Embryonic facial prominence (tissue), 1 donor: Measurements from ENCODE around the gene RBM19.

ENCODE experiments used
- DNase-seq: peaks from one replicate; pipeline ENCODE4 v3.0.0-alpha.2; 2016; ENCODE audit errors: extremely low spot score

The RBM19 gene

GRCh38 chr12:113880988-113881962, 84.8 kb downstream of the RBM19 start:
- DNase-seq = no peak

DNA sequence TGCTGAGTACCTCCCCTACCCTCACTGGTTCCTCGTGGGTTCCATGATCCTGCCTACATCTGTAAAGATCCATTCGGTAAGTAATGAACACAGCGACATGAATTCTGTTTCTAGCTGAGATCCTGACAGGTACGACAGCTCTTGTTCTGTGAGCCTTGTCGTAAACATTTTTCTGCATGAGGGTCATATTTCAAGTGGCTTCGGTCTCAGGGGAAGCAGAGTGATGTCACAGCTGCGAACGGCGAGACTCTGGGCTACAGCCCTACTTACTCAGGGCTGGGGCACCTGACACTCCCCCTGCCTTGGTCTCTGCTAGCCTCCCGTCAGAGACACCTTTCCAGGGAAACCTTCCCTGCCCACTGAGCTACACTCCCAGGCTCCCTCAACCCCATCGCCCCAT, 85.8 kb downstream of the RBM19 start:
- no peak for DNase-seq

GRCh38 chr12:113879658-113880057, 86.5 kb downstream of the RBM19 start:
- no peak for DNase-seq

GRCh38 chr12:113877607-113878006, 88.5 kb downstream of the RBM19 start:
- DNase-seq = no peak

DNA sequence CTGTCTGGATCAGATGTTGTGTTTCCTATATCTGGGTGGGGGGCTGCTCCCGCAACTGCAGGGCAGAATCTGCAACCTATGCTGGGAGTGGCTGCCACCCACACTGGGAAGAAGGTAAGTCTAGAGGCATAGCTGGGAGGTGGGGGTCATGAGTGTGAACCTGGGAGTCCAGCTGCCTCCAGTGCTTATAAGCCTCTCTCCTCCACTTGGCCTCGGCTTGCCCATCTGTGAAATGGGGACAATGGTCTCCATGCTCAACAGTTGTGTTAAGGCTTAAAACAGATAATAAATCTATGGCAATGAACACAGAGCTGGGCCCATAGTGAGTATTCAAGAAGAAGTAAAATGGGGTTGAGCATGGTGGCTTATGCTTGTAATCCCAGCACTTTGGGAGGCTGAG, 90.0 kb downstream of the RBM19 start:
- DNase-seq = no peak

DNA sequence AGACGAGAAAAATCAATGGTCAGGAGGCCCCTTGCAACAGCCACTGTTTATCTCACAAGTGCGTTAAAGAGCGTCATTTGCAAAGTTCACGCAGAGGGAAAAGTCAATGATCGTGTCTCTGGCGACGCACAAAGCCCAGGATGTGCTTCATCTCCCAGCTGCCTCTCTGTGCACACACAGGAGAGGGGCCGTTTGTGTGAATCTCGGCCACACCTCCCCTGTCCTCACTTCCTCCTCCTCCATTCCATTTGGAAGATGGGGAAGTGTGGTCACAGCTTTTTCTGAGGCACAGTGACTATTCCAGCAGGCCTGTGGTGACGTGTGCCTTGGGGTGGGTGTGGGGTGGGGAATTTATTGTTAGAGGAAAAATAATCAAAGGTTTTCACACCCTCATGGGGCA, 90.4 kb downstream of the RBM19 start:
- DNase-seq = no peak

DNA sequence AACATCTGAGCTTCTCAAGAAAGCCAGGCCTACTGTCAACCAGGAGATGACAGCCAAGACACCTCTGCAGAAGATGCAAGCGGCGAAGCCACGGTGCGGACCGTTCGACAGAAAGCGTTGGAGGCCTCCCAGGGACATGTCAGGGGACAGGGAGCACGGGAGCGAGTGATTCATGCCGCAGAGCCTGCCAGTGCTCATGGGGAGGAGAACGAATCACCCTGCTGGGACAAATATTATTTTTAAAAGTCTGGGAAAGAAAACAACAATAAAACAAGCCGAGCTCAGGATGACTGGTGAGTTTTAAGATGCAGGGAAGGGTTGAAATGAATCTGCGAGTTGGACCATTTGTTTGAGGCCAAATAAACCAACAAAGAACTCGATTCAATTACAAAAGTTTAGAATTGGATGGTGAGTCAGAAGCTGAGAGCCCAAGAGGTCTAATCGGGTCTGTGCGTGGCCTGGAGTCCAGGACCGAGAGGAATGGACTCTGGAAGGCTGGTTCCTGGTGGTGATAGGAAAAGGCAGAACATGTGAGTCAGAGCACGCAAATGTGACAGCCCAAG, 91.0 kb downstream of the RBM19 start:
- no peak for DNase-seq

DNA sequence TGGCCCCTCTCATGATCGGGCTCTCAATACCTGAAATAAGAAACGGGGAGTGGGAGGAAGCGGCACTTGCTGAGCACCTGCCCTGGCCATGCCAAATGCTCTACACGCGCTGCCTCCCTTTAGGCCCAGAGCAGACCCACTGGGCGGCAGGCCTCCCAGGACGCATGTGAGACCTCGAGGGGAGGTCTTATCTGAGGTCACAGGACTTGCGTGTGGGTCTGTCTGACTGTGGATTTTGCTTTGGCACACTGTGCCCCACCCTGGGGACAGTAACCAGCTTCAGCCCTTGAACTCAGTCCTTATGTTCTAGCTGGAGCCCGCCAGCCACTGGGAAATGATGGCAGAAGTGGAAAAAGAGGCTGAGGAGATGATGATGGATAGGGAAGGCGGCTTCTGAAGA, 91.8 kb downstream of the RBM19 start:
- DNase-seq = no peak

DNA sequence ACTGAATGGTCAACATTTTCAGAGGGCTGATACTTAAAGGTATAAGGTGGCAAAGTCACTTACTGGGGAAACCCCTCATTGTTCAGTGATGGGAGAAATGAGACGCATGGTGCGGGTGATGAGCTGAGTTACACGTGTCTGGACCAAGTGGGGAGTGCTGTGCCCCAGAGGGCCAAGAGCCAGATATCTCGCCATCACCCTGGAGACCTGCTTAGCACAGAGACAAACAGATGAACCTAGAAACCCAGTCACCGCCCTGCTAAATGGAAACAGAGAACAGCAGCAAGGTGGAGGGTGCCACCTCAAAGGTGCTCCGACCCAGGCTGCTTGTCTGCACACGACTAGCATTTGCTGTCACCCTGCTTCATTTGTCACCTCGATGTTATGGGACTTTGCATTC, 92.4 kb downstream of the RBM19 start:
- DNase-seq = no peak

DNA sequence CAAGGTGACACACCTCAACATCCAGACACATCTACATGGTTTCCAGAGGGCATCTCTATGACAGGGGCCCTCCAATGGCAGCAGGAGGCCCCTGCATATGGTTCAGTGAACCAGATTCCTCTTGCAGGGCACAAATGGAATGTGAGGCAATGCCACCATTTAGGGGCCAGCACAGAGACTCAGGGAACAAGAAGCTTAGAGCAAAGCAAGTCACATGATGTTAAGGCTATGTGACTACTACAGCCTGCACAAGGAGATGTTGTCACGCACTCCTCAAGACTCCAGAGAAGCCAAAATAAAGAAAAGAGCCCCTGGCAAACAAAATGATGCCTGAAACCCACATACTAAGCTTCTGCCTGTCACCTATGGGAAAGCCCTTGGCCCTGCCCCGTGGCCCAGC, 95.2 kb downstream of the RBM19 start:
- no peak for DNase-seq

DNA sequence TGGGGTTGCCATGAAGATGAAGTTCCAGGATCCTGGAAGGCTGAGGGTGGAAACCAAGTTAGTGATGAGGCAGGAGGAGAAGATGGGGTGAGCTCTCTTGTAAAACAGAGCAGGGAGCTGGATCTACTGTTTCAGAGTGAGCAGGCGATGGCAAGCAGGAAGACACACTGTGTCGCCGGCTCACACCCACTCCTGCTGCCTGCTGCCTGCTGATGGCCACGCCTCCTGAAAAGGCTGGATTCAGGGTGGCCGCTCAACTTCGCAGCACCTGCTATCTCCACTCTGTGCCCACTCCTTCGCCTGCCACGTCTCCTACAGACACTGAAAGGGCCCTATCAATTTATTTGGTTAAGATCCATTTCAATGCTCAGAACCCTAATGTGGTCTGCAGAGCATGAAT, 96.1 kb downstream of the RBM19 start:
- no peak for DNase-seq

GRCh38 chr12:113868365-113868764, 97.8 kb downstream of the RBM19 start:
- DNase-seq = no peak

DNA sequence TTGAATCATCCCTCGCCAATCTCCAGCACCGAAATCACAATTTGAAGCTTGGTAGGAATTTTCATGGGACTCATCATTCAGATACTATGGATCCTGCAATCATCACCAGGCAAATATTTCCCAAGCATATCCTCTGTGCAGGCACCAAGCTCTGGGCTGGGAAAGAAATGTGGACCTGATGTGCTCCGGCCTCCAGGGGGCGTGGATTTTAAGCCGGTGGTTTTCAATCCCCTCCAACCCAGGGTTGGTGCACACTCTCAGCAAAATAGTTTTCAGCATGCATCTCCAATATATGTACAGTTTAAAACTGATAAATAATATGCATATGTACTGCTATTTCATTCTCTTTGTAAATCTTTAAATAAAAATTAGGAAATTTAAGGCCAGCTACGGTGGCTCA, 98.9 kb downstream of the RBM19 start:
- no peak for DNase-seq

DNA sequence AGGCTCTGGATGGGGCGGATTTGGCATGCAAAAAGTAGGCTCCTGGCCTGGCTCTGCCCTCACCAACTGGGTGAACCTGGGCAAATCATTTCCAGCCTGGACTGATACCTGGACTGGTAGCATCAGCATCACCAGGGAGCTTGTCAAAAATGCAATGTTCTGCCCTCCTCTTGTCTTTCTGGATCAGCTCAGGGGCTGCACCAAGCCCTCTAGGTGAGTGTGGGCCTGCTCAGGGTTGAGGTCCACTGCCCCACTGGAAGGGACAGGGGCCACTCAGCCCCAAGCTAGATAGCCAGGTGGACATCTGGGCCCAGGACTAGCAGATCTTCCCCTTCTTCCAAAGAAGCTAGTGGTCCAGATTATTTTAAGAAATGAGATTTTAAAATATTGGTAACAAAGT, 99.6 kb downstream of the RBM19 start:
- DNase-seq = no peak

DNA sequence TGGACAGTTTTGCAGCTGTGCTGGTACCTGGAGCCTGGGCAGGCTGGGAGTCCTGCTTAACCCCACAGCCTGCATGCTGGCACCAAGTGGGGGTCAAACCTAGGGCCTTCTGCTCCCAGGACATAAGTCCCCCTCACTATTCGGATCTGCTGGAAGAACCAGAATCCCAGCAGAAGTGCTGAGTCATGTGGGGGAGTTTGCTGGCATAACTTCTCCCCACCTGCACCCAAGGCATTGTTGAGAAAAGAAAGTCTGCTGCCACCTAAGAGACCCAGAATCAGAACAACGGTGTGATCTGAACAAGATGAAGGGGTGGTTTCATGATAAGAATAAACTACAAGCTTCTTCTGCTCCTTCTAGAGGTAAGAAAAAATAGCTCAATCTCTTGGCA, 102.7 kb downstream of the RBM19 start:
- no peak for DNase-seq

GRCh38 chr12:113862590-113863454, 103.3 kb downstream of the RBM19 start:
- no peak for DNase-seq

- DNase-seq = no peak
These were observed 104.3 kb downstream of the RBM19 start for GRCh38 chr12:113861708-113862312.

DNA sequence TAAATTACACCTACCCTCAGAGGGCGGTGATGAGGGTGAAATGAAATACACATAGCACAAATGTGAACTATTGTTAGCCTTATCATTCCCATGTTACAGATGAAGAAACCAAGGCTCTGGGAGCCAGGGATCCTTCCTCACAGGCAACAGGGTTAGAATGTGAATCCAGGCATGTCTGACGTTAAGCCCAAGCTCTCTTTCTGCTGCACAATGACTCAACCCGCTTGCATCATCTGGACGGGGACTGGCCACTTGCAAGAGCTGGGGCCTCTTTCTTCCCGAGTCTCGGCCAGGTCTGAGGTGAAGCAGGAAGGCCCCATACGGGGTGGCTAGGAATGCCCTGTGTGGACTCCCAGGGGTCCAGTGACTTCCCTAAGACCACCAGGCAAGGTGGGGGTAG, 105.2 kb downstream of the RBM19 start:
- DNase-seq = no peak

DNA sequence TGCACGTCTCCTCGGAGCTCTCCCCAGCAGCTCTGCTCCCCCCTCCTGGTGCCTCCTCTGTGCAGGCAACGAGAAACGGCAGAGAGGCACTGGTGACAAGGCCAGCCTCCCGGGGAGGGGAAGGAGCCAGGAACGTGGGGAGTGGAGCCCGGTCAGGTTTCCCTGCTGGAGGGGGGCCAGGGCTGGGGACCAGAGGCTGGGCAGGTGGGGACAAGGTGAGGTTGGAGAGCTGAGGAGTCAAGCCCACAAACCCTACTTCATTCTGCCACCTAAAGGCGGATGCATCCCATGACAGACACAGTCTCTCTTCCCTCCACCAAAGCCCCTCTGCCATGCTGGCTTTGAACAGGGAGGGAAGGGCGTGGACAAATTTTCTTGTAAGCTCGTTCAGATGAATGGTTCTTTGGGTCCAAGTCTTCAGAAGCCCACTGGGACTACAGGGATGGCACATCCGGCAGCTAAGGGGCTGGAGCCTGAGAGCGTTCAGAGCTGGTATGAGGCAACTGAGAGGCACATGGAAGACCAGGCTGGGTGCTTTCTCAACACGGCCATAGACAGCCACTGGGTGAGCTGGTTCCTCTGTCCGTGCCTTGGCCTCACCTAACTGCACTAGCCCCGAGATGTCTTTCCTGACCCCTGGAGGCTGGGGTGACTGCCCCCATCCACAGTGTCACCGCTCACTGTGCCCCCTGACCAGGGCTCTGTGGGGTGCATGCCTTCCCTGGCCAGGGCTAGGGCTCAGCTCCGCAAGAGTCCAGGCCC, 105.9 kb downstream of the RBM19 start:
- DNase-seq = no peak

DNA sequence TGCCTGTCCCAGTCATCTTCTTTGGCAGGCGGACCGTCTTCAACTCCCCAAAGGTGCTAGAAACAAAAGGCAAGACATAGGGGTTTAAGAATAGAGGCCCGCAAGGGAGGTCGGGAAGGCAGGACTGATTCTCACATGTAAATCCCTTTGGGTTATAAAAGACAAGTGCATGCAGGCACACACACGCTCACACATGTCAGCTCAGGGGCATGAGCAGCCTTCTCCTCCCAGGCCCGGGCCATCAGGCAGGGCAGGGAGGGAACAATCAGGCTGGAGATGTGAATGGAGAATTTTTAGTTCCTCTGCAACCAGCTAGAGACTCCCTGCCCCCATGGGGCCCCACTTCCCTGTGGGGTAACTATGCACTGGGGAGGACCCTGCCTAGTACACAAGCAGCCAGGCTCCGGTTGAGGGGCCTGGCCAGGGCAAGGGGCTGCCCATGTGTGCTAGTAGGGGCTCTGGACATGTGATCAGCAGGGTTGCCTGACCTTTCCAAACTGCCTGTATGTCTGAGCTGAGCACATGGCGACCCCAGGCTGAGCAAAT, 107.2 kb downstream of the RBM19 start:
- DNase-seq = no peak

- no peak for DNase-seq
These were observed 108.8 kb downstream of the RBM19 start for GRCh38 chr12:113857371-113857770.
